Activated CD8-positive, alpha-beta T cell treated with anti-CD3 and anti-CD28 coated beads for 36 hours (primary cell): ENCODE data around the gene HYOU1. TPM values are rescaled to one million over a fixed set of nuclear protein-coding genes. Genes with fewer than 3 reads are reported as not detected.

Source experiments
- ATAC-seq: fragments of 200-7000 bp; cut with Tn5 transposase; one replicate; pipeline ENCODE4 v1.10.0; 2021; ENCODE audit warnings: mild to moderate bottlenecking, moderate library complexity
- CTCF ChIA-PET: fragments of 350-600 bp; sonication (Branson Sonifier 250); formaldehyde crosslinking; loops from one replicate; lab custom pipeline; 2021; ENCODE audit warnings: antibody characterized with exemption; lab: Charles Lee
- POLR2A ChIA-PET: fragments of 350-600 bp; sonication (Branson Sonifier 250); formaldehyde crosslinking; loops from one replicate; lab custom pipeline; 2021; ENCODE audit warnings: antibody characterized with exemption; lab: Charles Lee
- DNase-seq: peaks from one replicate; pipeline ENCODE4 v3.0.0-alpha.2; 2020
- H3K27ac Mint-ChIP-seq: one replicate; pipeline ENCODE4 v1.8.0; 2021; ENCODE audit warnings: mild to moderate bottlenecking, mixed read lengths
- H3K27me3 Mint-ChIP-seq: one replicate; pipeline ENCODE4 v1.8.0; 2021; ENCODE audit warnings: mixed read lengths
- H3K36me3 Mint-ChIP-seq: one replicate; pipeline ENCODE4 v1.8.0; 2021; ENCODE audit warnings: low read depth, mixed read lengths
- H3K4me1 Mint-ChIP-seq: one replicate; pipeline ENCODE4 v1.8.0; 2021; ENCODE audit warnings: low read depth, mixed read lengths
- H3K4me3 Mint-ChIP-seq: one replicate; pipeline ENCODE4 v1.8.0; 2021; ENCODE audit warnings: mild to moderate bottlenecking, moderate library complexity, mixed read lengths
- H3K9me3 Mint-ChIP-seq: one replicate; pipeline ENCODE4 v1.8.0; 2021; ENCODE audit warnings: mixed read lengths
- intact Hi-C: fragments of 100-400 bp; cut with micrococcal nuclease; formaldehyde crosslinking; loops from one replicate; pipeline ENCODE4 v1.10.0; 2022
- total RNA-seq, 2 experiments: library from RNA; stranded (reverse); gene quantifications; one replicate each; pipeline ENCODE4 v1.2.3, GENCODE V29; 2021
- TF ChIP-seq, protein P1 (sequence below): fragments of 200-600 bp; IDR thresholded peaks from one replicate; pipeline ENCODE4 v1.8.0; 2022; ENCODE audit warnings: antibody characterized with exemption, mild to moderate bottlenecking

HYOU1 gene
- total RNA-seq, 2 experiments from 2014 or later = 92.4 to 101 TPM

DNA sequence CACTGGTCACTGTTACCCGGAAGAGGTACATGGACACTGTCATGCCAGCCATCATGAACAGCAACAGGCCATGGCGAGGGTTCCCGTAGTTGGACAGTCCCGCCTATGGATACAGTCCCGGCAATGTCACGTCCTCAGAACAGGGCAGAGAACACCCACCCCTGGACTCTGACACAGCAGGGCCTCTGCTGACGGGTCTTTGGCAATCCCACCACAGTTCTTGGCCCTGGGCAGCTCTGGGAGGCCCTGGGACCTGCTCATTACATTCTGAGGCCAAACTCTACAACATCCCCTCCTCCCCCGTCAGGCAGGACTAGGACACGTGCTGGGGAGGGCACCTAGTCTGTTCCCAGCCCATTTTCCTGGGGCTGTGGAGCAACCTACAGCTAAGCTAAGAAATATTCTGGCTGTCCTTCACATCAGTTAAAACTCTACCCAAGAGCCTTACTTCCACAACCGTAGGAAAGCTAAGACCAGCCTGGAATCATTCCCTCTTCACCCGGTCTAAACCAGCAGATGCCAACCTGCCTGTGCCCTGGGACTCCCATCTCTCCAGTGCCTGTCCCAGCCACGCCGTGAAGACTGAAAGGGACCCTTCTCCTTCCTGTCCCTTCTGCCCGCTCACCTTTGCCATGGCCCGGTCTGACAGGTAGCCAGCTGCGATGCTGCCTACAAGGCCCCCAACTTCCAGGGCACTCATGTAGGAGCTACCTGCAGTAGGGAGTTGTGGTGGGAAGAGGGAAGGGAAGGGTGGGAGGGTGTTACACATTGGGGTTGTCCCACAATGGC lies 30.8 kb downstream of the HYOU1 start:
- Mint-ChIP-seq H3K4me3 (no peak overlapping the region), H3K27ac (no peak overlapping the region), H3K36me3 (peaks cover 49% of the 10 kb centered on the region), H3K9me3 (no peaks in the 10 kb centered on the region), H3K4me1 (peaks cover 50% of the 10 kb centered on the region), H3K27me3 (no peaks in the 10 kb centered on the region)
- no peak for ATAC-seq
- DNase-seq = no peak
- ChIA-PET CTCF (interaction anchor here (1.3 to 3.3 kb wide), 3 partner anchors 29 to 297 kb away, joined by 3 to 8 read pairs (median 4); no protein-coding TSS in a partner anchor), POLR2A (interaction anchor here (8.4 kb wide), 1 partner anchor 9 kb away, joined by 98 read pairs; the partner anchor contains the start of genes RPS25 and TRAPPC4)
- TF ChIP-seq, protein P1, sequence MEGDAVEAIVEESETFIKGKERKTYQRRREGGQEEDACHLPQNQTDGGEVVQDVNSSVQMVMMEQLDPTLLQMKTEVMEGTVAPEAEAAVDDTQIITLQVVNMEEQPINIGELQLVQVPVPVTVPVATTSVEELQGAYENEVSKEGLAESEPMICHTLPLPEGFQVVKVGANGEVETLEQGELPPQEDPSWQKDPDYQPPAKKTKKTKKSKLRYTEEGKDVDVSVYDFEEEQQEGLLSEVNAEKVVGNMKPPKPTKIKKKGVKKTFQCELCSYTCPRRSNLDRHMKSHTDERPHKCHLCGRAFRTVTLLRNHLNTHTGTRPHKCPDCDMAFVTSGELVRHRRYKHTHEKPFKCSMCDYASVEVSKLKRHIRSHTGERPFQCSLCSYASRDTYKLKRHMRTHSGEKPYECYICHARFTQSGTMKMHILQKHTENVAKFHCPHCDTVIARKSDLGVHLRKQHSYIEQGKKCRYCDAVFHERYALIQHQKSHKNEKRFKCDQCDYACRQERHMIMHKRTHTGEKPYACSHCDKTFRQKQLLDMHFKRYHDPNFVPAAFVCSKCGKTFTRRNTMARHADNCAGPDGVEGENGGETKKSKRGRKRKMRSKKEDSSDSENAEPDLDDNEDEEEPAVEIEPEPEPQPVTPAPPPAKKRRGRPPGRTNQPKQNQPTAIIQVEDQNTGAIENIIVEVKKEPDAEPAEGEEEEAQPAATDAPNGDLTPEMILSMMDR = no peak
- intact Hi-C loops = no loop called here

DNA sequence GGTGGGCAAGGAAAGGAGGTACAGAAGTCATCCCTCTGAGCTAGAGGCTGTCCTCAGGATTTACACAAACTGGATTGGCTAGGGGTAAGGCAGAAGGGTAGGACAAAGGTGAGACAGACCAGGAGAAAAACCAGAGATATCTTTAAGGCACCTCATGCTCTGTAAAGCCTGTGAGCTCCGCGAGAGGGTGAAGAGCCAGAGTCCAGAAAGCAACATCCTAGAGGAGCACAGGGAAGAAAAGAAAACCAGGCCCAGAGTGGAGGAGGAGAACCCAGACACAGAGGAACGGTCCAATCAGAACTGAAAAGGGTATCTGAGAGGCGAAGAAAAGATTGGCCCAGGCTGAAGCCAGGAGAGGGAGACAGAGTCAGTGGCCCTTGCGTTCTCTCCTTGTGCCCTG lies 31.5 kb downstream of the HYOU1 start:
- DNase-seq (no peak), ATAC-seq (no peak)
- intact Hi-C loops = no loop called here
- TF ChIP-seq, protein P1 = no peak
- POLR2A ChIA-PET = interaction anchor here (0.7 to 8.4 kb wide), 2 partner anchors 8 to 29 kb away, joined by 3 to 98 read pairs; partner anchors contain the start of genes RPS25 and TRAPPC4
- H3K27me3 Mint-ChIP-seq = no peaks in the 10 kb centered on the region
- CTCF ChIA-PET = interaction anchor here (3.3 kb wide), 1 partner anchor 30 kb away, joined by 8 read pairs; no protein-coding TSS in a partner anchor
- H3K4me1 Mint-ChIP-seq = peaks cover 53% of the 10 kb centered on the region
- H3K36me3 Mint-ChIP-seq = peaks cover 53% of the 10 kb centered on the region
- H3K9me3 Mint-ChIP-seq = no peaks in the 10 kb centered on the region
- peak overlapping the region; percentile 81 for H3K27ac Mint-ChIP-seq
- no peak overlapping the region for H3K4me3 Mint-ChIP-seq

DNA sequence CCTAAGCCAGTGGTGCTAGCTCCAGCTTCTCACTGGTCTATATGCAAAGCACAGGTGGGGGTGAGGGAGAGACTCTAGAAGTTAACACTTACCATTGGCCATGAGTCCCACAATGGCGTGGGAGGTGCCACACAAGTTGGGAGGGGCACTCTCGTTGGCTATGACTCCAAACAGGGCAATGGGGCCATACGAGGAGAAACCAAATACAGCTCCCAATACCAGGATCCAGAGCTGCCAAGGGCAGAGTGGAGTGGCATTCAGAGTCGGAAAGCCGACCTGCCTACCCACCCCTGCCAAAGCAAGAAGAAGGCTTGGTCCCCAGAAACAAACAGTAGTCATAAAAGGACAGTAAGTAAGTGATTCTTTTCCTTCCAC lies 31.9 kb downstream of the HYOU1 start:
- Mint-ChIP-seq H3K36me3 (peaks cover 57% of the 10 kb centered on the region), H3K4me3 (no peak overlapping the region), H3K27me3 (no peaks in the 10 kb centered on the region), H3K9me3 (no peaks in the 10 kb centered on the region), H3K4me1 (peaks cover 57% of the 10 kb centered on the region), H3K27ac (peak overlapping the region; percentile 81)
- CTCF ChIA-PET = interaction anchor here (3.3 kb wide), 1 partner anchor 30 kb away, joined by 8 read pairs; no protein-coding TSS in a partner anchor
- TF ChIP-seq, protein P1 = no peak
- intact Hi-C loops = no loop called here
- no peak for ATAC-seq
- DNase-seq = no peak
- POLR2A ChIA-PET = interaction anchor here (0.7 to 8.4 kb wide), 3 partner anchors 8 to 183 kb away, joined by 3 to 98 read pairs (median 3); partner anchors contain the start of genes RPS25 and TRAPPC4

DNA sequence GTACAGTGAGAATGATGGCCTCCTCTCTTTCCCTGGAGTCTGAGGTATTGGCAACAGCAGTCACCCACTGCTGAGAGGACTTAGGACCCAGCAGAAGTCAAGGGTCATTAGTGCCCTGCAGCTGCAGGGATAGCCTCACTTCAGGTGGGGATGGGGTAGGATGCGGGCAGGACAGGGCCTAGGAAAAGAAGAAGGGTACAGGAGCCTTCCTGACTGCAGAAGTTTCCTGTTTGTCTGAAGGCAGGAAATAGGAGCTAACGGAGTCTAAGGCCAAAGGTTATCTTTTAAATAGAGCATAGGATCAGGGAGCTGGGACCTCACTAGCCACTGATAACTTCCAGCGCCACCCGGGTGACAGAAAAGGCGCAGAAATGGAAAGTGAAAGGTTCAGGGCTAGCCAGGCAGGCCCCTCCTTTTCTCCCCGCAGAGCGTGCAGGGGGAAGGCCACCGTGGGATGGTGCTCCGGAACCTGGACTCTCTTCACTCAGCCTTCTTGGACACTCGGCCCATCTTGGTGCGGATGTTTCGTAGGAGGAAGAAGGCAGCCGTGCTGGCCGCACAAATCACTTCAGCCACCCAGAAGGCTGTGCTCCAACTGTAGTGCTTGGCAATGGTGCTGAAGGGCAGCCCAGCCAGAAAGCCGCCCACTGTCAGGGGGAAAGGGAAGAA lies 32.4 kb downstream of the HYOU1 start:
- DNase-seq (no peak), ATAC-seq (no peak)
- no peaks in the 10 kb centered on the region for H3K9me3 Mint-ChIP-seq
- peak overlapping the region; percentile 81 for H3K27ac Mint-ChIP-seq
- H3K36me3 Mint-ChIP-seq = peaks cover 62% of the 10 kb centered on the region
- CTCF ChIA-PET = interaction anchor here (3.3 kb wide), 1 partner anchor 31 kb away, joined by 8 read pairs; no protein-coding TSS in a partner anchor
- H3K4me1 Mint-ChIP-seq = peaks cover 58% of the 10 kb centered on the region
- H3K4me3 Mint-ChIP-seq = no peak overlapping the region
- H3K27me3 Mint-ChIP-seq = no peaks in the 10 kb centered on the region
- POLR2A ChIA-PET = interaction anchor here (0.7 to 8.4 kb wide), 3 partner anchors 7 to 182 kb away, joined by 3 to 98 read pairs (median 10); partner anchors contain the start of genes RPS25 and TRAPPC4
- intact Hi-C loops = no loop called here
- TF ChIP-seq, protein P1 = no peak
